Lower lobe of right lung (tissue), 2 donors: ENCODE measurements around the gene LRPAP1. TPM values are rescaled to one million over a fixed set of nuclear protein-coding genes. Genes with fewer than 3 reads are reported as not detected.
A peak's percentile ranks its signal among the peaks of the same experiment; 100 is the strongest.

ENCODE experiments used
- ATAC-seq, 2 donors: fragments of 200-7000 bp; cut with Tn5 transposase; one replicate each; pipeline ENCODE4 v1.9.1; 2020 to 2022; ENCODE audit warnings: mild to moderate bottlenecking in 2 of 2, moderate library complexity in 2 of 2
- DNase-seq: peaks from one replicate; pipeline ENCODE4 v3.0.0-alpha.2; 2020
- H3K27ac ChIP-seq: fragments of 200-600 bp; one replicate; pipeline ENCODE4 v1.8.0; 2022
- H3K27me3 ChIP-seq: fragments of 200-600 bp; one replicate; pipeline ENCODE4 v1.8.0; 2022; ENCODE audit warnings: low read depth
- H3K36me3 ChIP-seq: fragments of 200-600 bp; one replicate; pipeline ENCODE4 v1.8.0; 2022; ENCODE audit warnings: mild to moderate bottlenecking
- H3K4me1 ChIP-seq: fragments of 200-600 bp; one replicate; pipeline ENCODE4 v1.8.0; 2022
- H3K4me3 ChIP-seq: fragments of 200-600 bp; one replicate; pipeline ENCODE4 v1.8.0; 2022; ENCODE audit warnings: mild to moderate bottlenecking
- H3K9me3 ChIP-seq: fragments of 200-600 bp; one replicate; pipeline ENCODE4 v1.8.0; 2022
- intact Hi-C: fragments of 100-400 bp; cut with DNase I; formaldehyde crosslinking; loops from one replicate; pipeline ENCODE4 v1.11.0; 2022
- total RNA-seq: library from RNA; stranded (reverse); fragmentation: NEBNext Ultra II Directional; extraction: Animal tissue kit (Norgen Biotek cat#: 25700); gene quantifications from one replicate; pipeline ENCODE4 v1.2.1, GENCODE V29; 2021
- TF ChIP-seq, protein P1 (sequence below): fragments of 200-600 bp; IDR thresholded peaks from one replicate; pipeline ENCODE4 v1.8.0; 2022; ENCODE audit warnings: antibody characterized with exemption, mild to moderate bottlenecking
- donor health status: DM: no; HTN: yes; CAD: no; lungs with severe emphysema.

The LRPAP1 gene
- total RNA-seq, 1 donor from 2014 or later = 224 TPM

DNA sequence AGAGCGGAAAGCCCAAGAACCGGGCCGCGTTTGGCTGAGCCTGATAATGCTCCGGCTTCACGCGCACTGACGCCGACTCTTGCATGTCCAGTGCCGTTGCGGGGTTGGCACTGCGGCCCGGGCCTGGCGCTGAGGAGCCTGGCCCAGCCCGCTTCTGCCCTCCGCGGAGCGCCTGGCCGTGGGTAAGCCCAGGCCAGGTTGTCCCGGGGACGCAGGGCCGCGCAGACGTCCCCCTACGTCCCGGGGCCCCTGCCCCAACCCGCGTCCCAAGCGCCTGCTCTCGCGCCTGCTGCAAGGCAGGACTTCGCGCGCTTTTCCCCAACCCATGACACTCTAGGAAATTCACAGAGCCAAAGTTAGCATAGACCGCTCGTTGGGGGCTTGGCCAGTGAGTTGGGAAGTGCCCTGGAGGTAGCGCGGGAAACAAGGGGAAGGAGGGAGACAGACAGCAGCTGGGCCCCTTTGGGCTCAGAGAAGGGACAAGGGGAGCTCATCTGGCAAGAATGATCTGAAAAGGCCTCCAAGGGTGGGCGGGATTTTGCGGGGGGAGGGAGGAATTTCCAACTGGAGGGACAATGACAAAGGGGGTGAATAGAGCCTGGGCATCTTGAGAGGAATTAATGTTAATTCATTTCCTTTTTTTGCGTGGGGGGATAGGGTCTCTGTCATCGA lies 665 bp upstream of the LRPAP1 start:
- TF ChIP-seq, protein P1, sequence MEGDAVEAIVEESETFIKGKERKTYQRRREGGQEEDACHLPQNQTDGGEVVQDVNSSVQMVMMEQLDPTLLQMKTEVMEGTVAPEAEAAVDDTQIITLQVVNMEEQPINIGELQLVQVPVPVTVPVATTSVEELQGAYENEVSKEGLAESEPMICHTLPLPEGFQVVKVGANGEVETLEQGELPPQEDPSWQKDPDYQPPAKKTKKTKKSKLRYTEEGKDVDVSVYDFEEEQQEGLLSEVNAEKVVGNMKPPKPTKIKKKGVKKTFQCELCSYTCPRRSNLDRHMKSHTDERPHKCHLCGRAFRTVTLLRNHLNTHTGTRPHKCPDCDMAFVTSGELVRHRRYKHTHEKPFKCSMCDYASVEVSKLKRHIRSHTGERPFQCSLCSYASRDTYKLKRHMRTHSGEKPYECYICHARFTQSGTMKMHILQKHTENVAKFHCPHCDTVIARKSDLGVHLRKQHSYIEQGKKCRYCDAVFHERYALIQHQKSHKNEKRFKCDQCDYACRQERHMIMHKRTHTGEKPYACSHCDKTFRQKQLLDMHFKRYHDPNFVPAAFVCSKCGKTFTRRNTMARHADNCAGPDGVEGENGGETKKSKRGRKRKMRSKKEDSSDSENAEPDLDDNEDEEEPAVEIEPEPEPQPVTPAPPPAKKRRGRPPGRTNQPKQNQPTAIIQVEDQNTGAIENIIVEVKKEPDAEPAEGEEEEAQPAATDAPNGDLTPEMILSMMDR = no peak
- peaks cover 40% of the 10 kb centered on the region for H3K4me1 ChIP-seq
- H3K4me3 ChIP-seq = peak overlapping the region; percentile 93
- no peaks in the 10 kb centered on the region for H3K27me3 ChIP-seq
- peak overlapping the region; percentile 78 for H3K27ac ChIP-seq
- H3K9me3 ChIP-seq = no peaks in the 10 kb centered on the region
- ATAC-seq = peak; percentile 70
- no peak for DNase-seq
- peaks cover 17% of the 10 kb centered on the region for H3K36me3 ChIP-seq
- intact Hi-C loops = no loop called here

DNA sequence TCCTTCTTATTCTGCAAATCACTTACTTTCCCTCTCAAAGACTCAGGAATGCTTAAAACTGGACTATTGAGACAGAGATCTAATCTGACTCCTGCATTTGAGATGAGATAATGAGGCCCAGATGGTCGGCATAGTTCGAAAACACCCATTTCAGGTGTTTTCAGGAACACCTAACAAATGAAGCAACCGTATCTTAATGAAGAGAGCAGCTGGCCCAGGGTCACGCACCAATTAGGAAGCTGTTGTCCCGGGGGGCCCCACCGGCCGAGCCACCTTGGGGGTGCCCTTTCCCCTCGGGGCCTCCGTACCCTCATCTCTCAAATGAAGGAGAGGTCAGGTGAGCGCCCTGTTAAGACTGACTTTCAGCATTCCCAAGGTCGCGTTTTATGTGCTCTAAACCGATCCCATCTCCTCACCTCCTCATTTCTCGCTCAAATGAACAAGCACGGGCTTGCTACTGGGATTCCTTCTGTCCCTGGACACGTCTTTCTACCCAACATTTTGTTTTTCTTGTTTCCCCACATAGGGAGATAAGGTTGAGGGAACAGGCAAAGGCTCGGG lies 824 bp downstream of the LRPAP1 start:
- no peaks in the 10 kb centered on the region for H3K9me3 ChIP-seq
- H3K27ac ChIP-seq = peak overlapping the region; percentile 78
- H3K27me3 ChIP-seq = no peaks in the 10 kb centered on the region
- intact Hi-C loops = no loop called here
- peak overlapping the region; percentile 93 for H3K4me3 ChIP-seq
- ATAC-seq (peak in 1 of 2 donors; percentile 2), DNase-seq (no peak)
- H3K36me3 ChIP-seq = peaks cover 23% of the 10 kb centered on the region
- H3K4me1 ChIP-seq = peaks cover 40% of the 10 kb centered on the region
- TF ChIP-seq, protein P1 = no peak

DNA sequence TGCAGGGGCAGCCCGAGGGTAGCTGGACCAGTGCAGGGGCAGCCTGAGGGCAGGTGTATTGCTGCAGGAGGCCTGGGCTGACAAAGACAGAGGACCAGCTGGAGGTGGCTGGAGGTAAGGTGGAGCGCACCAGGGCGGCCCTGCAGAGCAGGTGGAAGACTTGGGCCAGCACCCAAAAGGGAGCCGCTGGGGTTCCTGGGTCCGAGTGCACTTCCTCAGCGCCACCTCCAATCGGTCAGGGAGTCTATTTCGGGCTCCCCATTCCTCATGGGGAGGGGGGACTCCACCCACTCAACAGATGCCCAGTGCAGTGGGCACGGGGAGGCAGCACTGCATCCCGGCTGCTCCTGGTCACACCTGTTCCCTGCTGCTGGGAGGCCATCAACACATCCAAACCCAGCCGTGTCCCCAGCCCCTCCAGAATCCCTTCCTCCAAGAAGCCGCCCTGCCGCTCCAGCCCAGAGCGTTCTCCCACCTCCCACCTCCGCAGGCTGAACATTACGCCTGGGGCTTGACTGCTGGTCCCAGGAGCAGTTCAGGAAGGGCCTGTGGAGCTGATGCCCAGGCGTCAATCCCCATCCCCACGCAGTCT lies 1.5 kb downstream of the LRPAP1 start:
- H3K4me3 ChIP-seq = peak overlapping the region; percentile 93
- no peak for DNase-seq
- intact Hi-C loops = no loop called here

DNA sequence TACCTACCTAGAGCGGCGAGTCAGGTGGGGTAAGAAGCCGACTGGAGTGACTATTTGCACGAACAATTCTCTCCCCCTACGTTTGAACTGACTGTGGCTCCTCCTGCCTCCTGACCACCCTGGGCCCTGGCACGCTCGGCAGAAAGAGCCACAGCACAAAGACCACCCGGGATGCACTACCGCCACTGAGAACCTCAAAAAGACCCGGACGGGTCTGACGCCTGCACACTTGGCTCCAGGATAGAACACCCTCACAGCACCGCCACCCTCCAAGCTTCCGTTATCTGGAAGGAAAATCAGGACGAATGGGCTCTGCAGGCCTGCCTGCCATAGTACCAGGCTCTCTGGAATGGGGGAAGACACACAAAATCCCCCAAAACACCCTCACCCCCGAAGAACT lies 2.2 kb downstream of the LRPAP1 start:
- H3K9me3 ChIP-seq = no peaks in the 10 kb centered on the region
- TF ChIP-seq, protein P1 = no peak
- intact Hi-C loops = no loop called here
- H3K27ac ChIP-seq = no peak overlapping the region
- peaks cover 40% of the 10 kb centered on the region for H3K4me1 ChIP-seq
- ATAC-seq (no peak), DNase-seq (no peak)
- peak overlapping the region; percentile 93 for H3K4me3 ChIP-seq
- H3K36me3 ChIP-seq = peaks cover 33% of the 10 kb centered on the region
- H3K27me3 ChIP-seq = no peaks in the 10 kb centered on the region

More for the DNA sequence above, 1.5 kb downstream of the LRPAP1 start:
- H3K4me1 ChIP-seq = peaks cover 40% of the 10 kb centered on the region
- no peaks in the 10 kb centered on the region for H3K27me3 ChIP-seq
- H3K27ac ChIP-seq = no peak overlapping the region
- no peaks in the 10 kb centered on the region for H3K9me3 ChIP-seq
- TF ChIP-seq, protein P1 = no peak
- ATAC-seq = no peak
- H3K36me3 ChIP-seq = peaks cover 28% of the 10 kb centered on the region

DNA sequence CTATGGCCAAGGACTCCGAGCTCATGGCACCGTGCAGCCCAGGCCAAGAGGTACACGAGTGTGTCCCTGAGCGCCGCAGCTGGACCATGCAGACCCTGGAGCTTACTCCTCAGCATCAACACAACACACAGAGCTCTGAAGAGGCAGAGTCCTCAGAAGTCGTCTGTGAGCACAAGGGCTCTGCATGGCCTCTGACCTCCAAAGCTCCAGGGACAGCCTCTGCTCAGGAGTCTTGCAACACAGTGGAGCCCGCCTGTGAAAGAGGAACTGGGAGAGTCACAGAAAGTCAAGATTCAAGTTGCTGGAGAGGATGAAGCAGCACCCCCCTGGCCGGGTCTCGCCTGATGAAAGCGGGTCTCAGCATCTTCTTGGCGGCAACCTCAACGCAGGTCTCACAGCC lies 2.9 kb downstream of the LRPAP1 start:
- H3K4me3 ChIP-seq = no peak overlapping the region
- H3K27ac ChIP-seq = no peak overlapping the region
- intact Hi-C loops = no loop called here
- H3K9me3 ChIP-seq = no peaks in the 10 kb centered on the region
- H3K27me3 ChIP-seq = no peaks in the 10 kb centered on the region
- H3K36me3 ChIP-seq = peaks cover 40% of the 10 kb centered on the region
- TF ChIP-seq, protein P1 = no peak
- ATAC-seq (peak in 1 of 2 donors; percentile 29), DNase-seq (peak; percentile 81)
- peaks cover 40% of the 10 kb centered on the region for H3K4me1 ChIP-seq
